ENCODE results near the gene OR1N1.

Gene OR1N1

DNA sequence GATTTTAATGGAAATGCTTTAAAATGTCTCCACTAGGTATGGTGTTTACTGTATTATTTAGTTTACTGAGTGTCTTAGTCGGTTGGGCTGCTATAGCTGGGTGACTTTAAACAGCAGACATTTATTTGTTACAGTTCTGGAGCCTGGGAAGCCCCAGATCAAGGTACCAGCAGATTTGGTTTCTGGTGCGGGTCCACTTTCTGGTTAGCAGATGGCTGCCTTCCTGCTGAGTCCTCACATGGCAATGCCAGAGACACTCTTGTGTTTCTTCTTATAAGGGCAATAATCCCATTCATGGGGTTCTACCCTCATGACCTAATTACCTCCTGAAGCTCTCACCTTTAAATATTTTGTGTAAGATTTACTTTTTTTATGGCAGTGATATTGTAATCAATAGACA, 8.9 kb downstream of the OR1N1 start:
- H3K4me3 ChIP-seq (ENCODE audit: low read length), result no peak overlapping the region
- TF ChIP-seq, protein P1, sequence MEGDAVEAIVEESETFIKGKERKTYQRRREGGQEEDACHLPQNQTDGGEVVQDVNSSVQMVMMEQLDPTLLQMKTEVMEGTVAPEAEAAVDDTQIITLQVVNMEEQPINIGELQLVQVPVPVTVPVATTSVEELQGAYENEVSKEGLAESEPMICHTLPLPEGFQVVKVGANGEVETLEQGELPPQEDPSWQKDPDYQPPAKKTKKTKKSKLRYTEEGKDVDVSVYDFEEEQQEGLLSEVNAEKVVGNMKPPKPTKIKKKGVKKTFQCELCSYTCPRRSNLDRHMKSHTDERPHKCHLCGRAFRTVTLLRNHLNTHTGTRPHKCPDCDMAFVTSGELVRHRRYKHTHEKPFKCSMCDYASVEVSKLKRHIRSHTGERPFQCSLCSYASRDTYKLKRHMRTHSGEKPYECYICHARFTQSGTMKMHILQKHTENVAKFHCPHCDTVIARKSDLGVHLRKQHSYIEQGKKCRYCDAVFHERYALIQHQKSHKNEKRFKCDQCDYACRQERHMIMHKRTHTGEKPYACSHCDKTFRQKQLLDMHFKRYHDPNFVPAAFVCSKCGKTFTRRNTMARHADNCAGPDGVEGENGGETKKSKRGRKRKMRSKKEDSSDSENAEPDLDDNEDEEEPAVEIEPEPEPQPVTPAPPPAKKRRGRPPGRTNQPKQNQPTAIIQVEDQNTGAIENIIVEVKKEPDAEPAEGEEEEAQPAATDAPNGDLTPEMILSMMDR (conservative IDR thresholded peaks at IDR 0.05; ENCODE audit: low read depth, low read length), result no peak
- DNase-seq (ENCODE audit: low read depth), result no peak

DNA sequence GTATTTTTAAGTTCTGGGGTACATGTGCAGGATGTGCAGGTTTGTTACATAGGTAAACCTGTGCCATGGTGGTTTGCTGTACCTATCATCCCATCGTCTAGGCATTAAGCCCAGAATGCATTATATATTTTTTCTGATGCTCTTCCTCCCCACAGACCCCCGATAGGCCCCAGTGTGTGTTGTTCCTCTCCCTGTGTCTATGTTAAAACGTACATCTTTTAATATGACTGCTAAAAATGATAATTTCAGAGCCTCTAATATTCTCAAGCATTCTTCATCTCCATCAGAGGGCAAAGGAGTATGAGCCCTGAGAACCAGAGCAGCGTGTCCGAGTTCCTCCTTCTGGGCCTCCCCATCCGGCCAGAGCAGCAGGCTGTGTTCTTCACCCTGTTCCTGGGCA, 16.6 kb downstream of the OR1N1 start, which contains the start of gene OR1J2:
Gene OR1J2 (plus strand): TSS at position 301 of the 400 bp plus-strand sequence. CDS start 0 bp downstream, at position 301.
- TF ChIP-seq, protein P1 (conservative IDR thresholded peaks at IDR 0.05; ENCODE audit: low read depth, low read length), result no peak
- no peak for DNase-seq (ENCODE audit: low read depth)
- H3K4me3 ChIP-seq (ENCODE audit: low read length), result no peak within 1 kb of the TSS

DNA sequence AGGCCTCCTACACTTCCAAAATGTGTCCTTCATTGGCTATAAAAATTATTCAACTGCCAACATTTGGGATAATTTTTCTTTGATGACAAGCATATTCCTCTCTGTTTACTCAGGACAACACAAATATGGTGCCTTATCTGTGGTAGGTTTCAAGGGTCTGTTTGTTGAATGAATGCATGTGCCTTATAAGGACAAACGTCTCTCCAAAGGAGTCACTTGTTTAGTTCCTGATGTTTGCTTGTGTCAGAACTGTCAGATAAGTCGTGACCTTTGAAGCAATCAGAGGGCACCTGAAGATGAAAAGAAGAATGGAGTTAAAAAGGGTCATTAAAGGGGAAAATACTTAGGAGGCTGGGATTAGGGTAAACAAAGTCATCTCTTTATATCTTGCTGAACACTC, 20.1 kb downstream of the OR1N1 start:
- TF ChIP-seq, protein P1 (conservative IDR thresholded peaks at IDR 0.05; ENCODE audit: low read depth, low read length), result no peak

DNA sequence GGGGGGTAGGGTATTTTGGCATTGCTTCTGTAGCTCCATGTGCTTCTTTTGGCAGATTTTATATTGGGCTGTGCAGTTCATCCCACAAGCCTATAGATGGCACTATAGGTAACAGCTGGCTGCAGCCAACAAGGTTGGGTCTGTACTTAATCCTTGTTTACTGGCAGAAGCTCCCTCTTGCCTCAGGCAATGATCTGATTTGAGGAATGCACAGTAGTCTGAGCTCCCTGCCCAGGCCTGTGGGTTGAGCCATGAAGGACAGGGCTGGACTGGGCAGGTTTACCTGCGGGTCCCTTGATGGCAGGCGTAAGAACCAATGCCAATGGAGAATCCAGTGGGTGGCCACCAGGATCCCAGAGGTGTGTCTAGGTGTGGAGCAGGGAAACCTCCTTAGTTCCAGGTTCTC, 28.2 kb downstream of the OR1N1 start:
- DNase-seq (ENCODE audit: low read depth), result no peak
- TF ChIP-seq, protein P1 (conservative IDR thresholded peaks at IDR 0.05; ENCODE audit: low read depth, low read length), result peak; percentile 82
- no peak overlapping the region for H3K4me3 ChIP-seq (ENCODE audit: low read length)

More for the DNA sequence above, 20.1 kb downstream of the OR1N1 start:
- no peak for DNase-seq (ENCODE audit: low read depth)
- H3K4me3 ChIP-seq (ENCODE audit: low read length), result no peak overlapping the region

DNA sequence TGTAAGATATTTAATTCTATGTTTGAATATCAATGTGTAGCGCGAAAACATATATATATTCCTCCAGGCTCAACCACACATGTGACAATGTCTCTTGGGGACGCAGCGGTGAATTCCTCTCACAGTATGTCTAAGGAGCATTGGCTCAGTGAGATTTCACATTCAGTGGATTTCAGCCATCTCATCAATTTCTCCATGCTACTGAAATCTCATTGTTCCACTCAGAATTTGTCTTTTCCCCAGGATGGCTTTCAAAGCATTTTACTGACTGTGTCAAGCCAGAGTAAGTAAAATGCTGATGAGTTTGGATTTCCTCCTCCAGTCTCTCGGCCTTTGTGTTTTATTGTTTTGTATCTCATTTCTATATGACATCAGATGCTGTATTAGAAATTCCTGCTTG, 48.0 kb downstream of the OR1N1 start:
- no peak overlapping the region for H3K4me3 ChIP-seq (ENCODE audit: low read length)
- TF ChIP-seq, protein P1 (conservative IDR thresholded peaks at IDR 0.05; ENCODE audit: low read depth, low read length), result no peak
- no peak for DNase-seq (ENCODE audit: low read depth)

DNA sequence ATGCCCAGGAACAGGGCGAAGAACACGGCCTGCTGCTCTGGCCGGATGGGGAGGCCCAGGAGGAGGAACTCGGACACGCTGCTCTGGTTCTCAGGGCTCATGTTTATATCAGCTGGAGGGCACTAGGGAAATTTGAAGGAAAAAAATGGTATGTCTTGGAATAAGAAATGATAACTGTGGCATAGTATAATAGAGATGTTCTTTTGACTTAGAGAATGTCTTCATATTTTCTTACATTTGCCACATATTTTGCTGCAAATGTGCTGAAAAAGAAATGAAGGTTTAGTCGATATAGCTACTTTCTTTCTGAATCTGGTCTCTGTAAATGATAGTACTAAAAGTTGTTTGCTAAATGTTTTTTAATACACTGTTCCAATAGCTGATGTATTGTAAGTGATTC, 49.3 kb downstream of the OR1N1 start, which contains the start of gene OR1J1:
Gene OR1J1 (minus strand): TSS at position 101 of the 400 bp plus-strand sequence. CDS start 0 bp downstream, at position 101.
- DNase-seq (ENCODE audit: low read depth), result no peak
- TF ChIP-seq, protein P1 (conservative IDR thresholded peaks at IDR 0.05; ENCODE audit: low read depth, low read length), result no peak
- no peak within 1 kb of the TSS for H3K4me3 ChIP-seq (ENCODE audit: low read length)

DNA sequence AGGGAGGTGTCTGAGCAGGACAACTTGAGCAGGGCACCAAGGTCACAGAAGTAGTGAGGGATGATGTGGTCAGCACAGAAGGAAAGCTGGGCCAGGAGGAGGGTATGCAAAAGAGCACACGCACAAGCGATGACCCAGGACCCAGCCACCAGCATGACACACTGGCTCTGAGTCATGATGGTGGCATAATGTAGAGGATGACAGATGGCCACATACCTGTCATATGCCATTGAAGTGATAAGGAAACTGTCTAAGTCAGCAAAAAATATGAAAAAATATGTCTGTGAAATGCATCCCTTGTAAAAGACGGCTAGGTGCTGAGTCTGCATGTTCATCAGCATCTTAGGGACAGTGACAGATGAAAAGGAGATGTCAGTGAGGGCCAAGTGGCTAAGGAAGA, 49.7 kb downstream of the OR1N1 start:
- TF ChIP-seq, protein P1 (conservative IDR thresholded peaks at IDR 0.05; ENCODE audit: low read depth, low read length), result no peak
- no peak for DNase-seq (ENCODE audit: low read depth)
- no peak overlapping the region for H3K4me3 ChIP-seq (ENCODE audit: low read length)

All from retinal pigment epithelial cell (primary cell).